Heart right ventricle (tissue), 16 donors: ENCODE data around the gene CAPN5. TPM values are rescaled to one million over a fixed set of nuclear protein-coding genes. Genes with fewer than 3 reads are reported as not detected.

Source experiments
- ATAC-seq, 8 donors: fragments of 200-7000 bp; cut with Tn5 transposase; one replicate each; pipeline ENCODE4 v1.9.1; 2020; ENCODE audit warnings: mild to moderate bottlenecking in 8 of 8, moderate library complexity in 8 of 8, moderate number of reproducible peaks in 1 of 8
- DNase-seq, 2 donors: peaks; one replicate each; pipeline ENCODE4 v3.0.0-alpha.2; 2020
- H3K27ac ChIP-seq, 10 donors: fragments of 200-600 bp; sonication (generic) in 2 of 10; one replicate each; pipeline versions ENCODE4 v1.5.0 to v1.8.0; 2020 to 2022; ENCODE audit warnings: mild to moderate bottlenecking in 3 of 10
- H3K27me3 ChIP-seq, 7 donors: fragments of 200-600 bp; one replicate each; pipeline ENCODE4 v1.8.0; 2021 to 2022; ENCODE audit warnings: mild to moderate bottlenecking in 2 of 7
- H3K36me3 ChIP-seq, 9 donors: fragments of 200-600 bp; sonication (generic) in 1 of 9; one replicate each; pipeline versions ENCODE4 v1.5.0 to v1.8.0; 2020 to 2022; ENCODE audit warnings: mild to moderate bottlenecking in 2 of 9
- H3K4me1 ChIP-seq, 9 donors: fragments of 200-600 bp; sonication (generic) in 1 of 9; one replicate each; pipeline versions ENCODE4 v1.5.0 to v1.8.0; 2020 to 2022; ENCODE audit warnings: mild to moderate bottlenecking in 4 of 9
- H3K4me3 ChIP-seq, 10 donors: fragments of 200-600 bp; sonication (generic) in 2 of 10; one replicate each; pipeline versions ENCODE4 v1.5.0 to v1.8.0; 2020 to 2022; ENCODE audit warnings: mild to moderate bottlenecking in 7 of 10, moderate library complexity in 2 of 10
- H3K9me3 ChIP-seq, 11 donors: fragments of 200-600 bp in 10 of 11; sonication (generic) in 2 of 11; one replicate each; pipeline versions ENCODE4 v1.5.0 to v1.8.0; 2013 to 2022; ENCODE audit warnings: mild to moderate bottlenecking in 2 of 11, control low read depth in 1 of 11, moderate library complexity in 1 of 11
- CTCF ChIP-seq, 9 donors: fragments of 200-600 bp; sonication (generic) in 2 of 9; IDR thresholded peaks; one replicate each; pipeline versions ENCODE4 v1.5.0 to v1.8.0; 2021 to 2022; ENCODE audit warnings: antibody characterized with exemption in 9 of 9, mild to moderate bottlenecking in 5 of 9, moderate library complexity in 1 of 9
- WGBS, 2 donors: extraction: QIAGEN DNeasy Blood & Tissue Kit; methylation state at CpG; one replicate each; pipeline ENCODE4 v1.1.7; 2013; ENCODE audit warnings: inconsistent platforms in 1 of 2; 5-methylcytosine and 5-hydroxymethylcytosine counted together
- intact Hi-C, 10 donors: fragments of 100-400 bp; cut with DNase I; formaldehyde crosslinking; loops; one replicate each; pipeline versions ENCODE4 v1.11.1 to v1.14.2; 2022
- polyA plus RNA-seq, 2 donors: library from polyadenylated mRNA; stranded (reverse); fragments of 200-250 nt; gene quantifications; one replicate each; pipeline ENCODE4 v1.2.3, GENCODE V29; 2013
- total RNA-seq, 10 donors: library from RNA; stranded (reverse); fragmentation: NEBNext Ultra II Directional in 3 of 10; extraction: Animal tissue kit (Norgen Biotek cat#: 25700) in 3 of 10; gene quantifications; one replicate each; pipeline versions ENCODE4 v1.2.1 to v1.2.4, GENCODE V29; 2021 to 2023
- donor health status: Arrhythmogenic right ventricular cardiomyopathy.
- donor health status: ischemic (EF 13 %, LVEDD 7.1; RV severe dilation, severe dysfunction).
- donor health status: healthy with polysubstance abuse.
- donor health status: DM: no; HTN: yes; CAD: no.
- donor health status: DM: no; HTN: no; CAD: no.
- donor health status: ischemic (EF 25% LVEDD 6.9; RV normal size, moderate dysfunction).
- donor health status: ischemic (EF 25% LVEDD 5.7; RV mildly dilated, moderate dysfunction).
- donor health status: healthy.
- donor health status: DM: yes; HTN: yes; CAD: no.
- donor health status: Ischemic cardiomyopathy.
- donor health status: ischemic (EF 35%, LVEDD 5.7; RV mildly dilated, moderate dysfunction).
- donor health status: nonischemic (EF 11% LVEDD 7.7; RV severe dilation, severe dysfunction).
- donor health status: DM: yes; HTN: yes; CAD: no.
- donor health status: PGD.
- donor health status: ischemic (EF 29% LVEDD 5.4; RV normal size, mild dysfunction).
- donor health status: nonischemic (EF 23%, LVEDD 6.1; RV moderate dilation, normal function).

Gene CAPN5
- total and polyA plus RNA-seq, 12 donors: 1.8 to 3.6 (median 2.6) TPM

- no peak overlapping the region for H3K4me3 ChIP-seq
- intact Hi-C loops: loop anchor here in 2 of 10 donors (10.0 kb wide), 3 partner anchors 279 to 359 kb away; no protein-coding TSS in a partner anchor
- no peak for ATAC-seq
- H3K9me3 ChIP-seq: no peaks in the 10 kb centered on the region
- peaks cover 0 to 6% (median 0%) of the 10 kb centered on the region in 9 donors for H3K36me3 ChIP-seq
- H3K27me3 ChIP-seq: no peaks in the 10 kb centered on the region
- H3K4me1 ChIP-seq: peaks cover 9 to 28% (median 18%) of the 10 kb centered on the region in 9 donors
- DNase-seq: no peak
- TF ChIP-seq CTCF (IDR thresholded peaks at IDR 0.05): no peak
- 94 to 96% methylated on average over 12 of the region's 12 CpGs for WGBS, 2 donors
- H3K27ac ChIP-seq: peak overlapping the region in 4 of 10 donors; percentile 59 to 83 (median 68)
Observed at GRCh38 chr11:77083566-77084245, 16.9 kb downstream of the CAPN5 start.

GRCh38 chr11:77084581-77085191 is 17.9 kb downstream of the CAPN5 start:
- peaks cover 9 to 28% (median 18%) of the 10 kb centered on the region in 9 donors for H3K4me1 ChIP-seq
- no peaks in the 10 kb centered on the region for H3K27me3 ChIP-seq
- H3K36me3 ChIP-seq: peaks cover 0 to 6% (median 0%) of the 10 kb centered on the region in 9 donors
- ATAC-seq (no peak), DNase-seq (no peak)
- no peak for TF ChIP-seq CTCF (IDR thresholded peaks at IDR 0.05)
- WGBS, 2 donors: 92 to 93% methylated on average over 25 of the region's 25 CpGs
- H3K9me3 ChIP-seq: no peaks in the 10 kb centered on the region
- H3K4me3 ChIP-seq: no peak overlapping the region
- no peak overlapping the region for H3K27ac ChIP-seq
- intact Hi-C loops: loop anchor here in 3 of 10 donors (5.0 to 10.0 kb wide), 4 partner anchors 37 to 360 kb away; no protein-coding TSS in a partner anchor

GRCh38 chr11:77085652-77086051 is 18.9 kb downstream of the CAPN5 start:
- DNase-seq (no peak), ATAC-seq (no peak)
- Histone ChIP-seq H3K9me3 (no peaks in the 10 kb centered on the region), H3K36me3 (peaks cover 0 to 6% (median 0%) of the 10 kb centered on the region in 9 donors), H3K27me3 (no peaks in the 10 kb centered on the region), H3K4me1 (peaks cover 9 to 28% (median 18%) of the 10 kb centered on the region in 9 donors), H3K27ac (peak overlapping the region in 1 of 10 donors; percentile 8), H3K4me3 (no peak overlapping the region)
- no peak for TF ChIP-seq CTCF (IDR thresholded peaks at IDR 0.05)
- intact Hi-C loops: loop anchor here in 3 of 10 donors (5.0 to 10.0 kb wide), 4 partner anchors 38 to 361 kb away; no protein-coding TSS in a partner anchor
- 91 to 93% methylated on average over 6 of the region's 6 CpGs for WGBS, 2 donors
